AG04449 (cell line): ENCODE measurements around the gene SMC2.

ENCODE experiments used
- CTCF ChIA-PET: fragments of 350-600 bp; formaldehyde crosslinking; extraction: SDS; loops from one replicate; lab custom pipeline; 2021; ENCODE audit warnings: antibody characterized with exemption; lab: Yijun Ruan, JAX
- POLR2A ChIA-PET: fragments of 400-600, 350-600 bp; formaldehyde crosslinking; extraction: SDS; loops from one replicate; lab custom pipeline; 2020; ENCODE audit warnings: antibody characterized with exemption, inconsistent platforms; lab: Yijun Ruan, JAX
- DNase-seq: peaks from one replicate; pipeline ENCODE4 v3.0.0-alpha.2; 2010; ENCODE audit warnings: low read depth, low spot score
- H3K4me3 ChIP-seq: 2 replicates; pipeline ENCODE4 v1.5.1; 2011; ENCODE audit warnings: low read depth, mild to moderate bottlenecking, control low read depth, low read length
- CTCF ChIP-seq: IDR thresholded peaks from one replicate; pipeline ENCODE4 v1.5.1; 2011; ENCODE audit warnings: mild to moderate bottlenecking, moderate library complexity, low read length, control low read depth, inconsistent platforms; ENCODE audit not compliant: insufficient read depth; ENCODE audit errors: missing control alignments

Gene SMC2

GRCh38 chr9:104093647-104094533, at the start of gene SMC2:
Gene SMC2 (plus strand): TSS chr9:104094309. CDS start chr9:104095385, 1,076 bp downstream.
- TF ChIP-seq CTCF, result no peak
- peak; percentile 19 for DNase-seq
- peak within 1 kb of the TSS; percentile 74 for H3K4me3 ChIP-seq
- ChIA-PET CTCF (interaction anchor here (1.0 to 1.4 kb wide), 2 partner anchors 18 to 71 kb away, joined by 3 read pairs; no protein-coding TSS in a partner anchor), POLR2A (interaction anchor here (1.0 to 1.6 kb wide), 3 partner anchors 17 to 19 kb away, joined by 3 to 7 read pairs (median 6); no protein-coding TSS in a partner anchor)

- DNase-seq, result no peak
- no peak overlapping the region for H3K4me3 ChIP-seq
- POLR2A ChIA-PET, result no interaction called here
- CTCF ChIA-PET, result no interaction called here
- TF ChIP-seq CTCF, result no peak
These were observed 25.6 kb upstream of the SMC2 start for GRCh38 chr9:104068546-104068945.

GRCh38 chr9:104069288-104069687, 24.8 kb upstream of the SMC2 start:
- POLR2A ChIA-PET, result no interaction called here
- no peak overlapping the region for H3K4me3 ChIP-seq
- no peak for TF ChIP-seq CTCF
- DNase-seq, result no peak
- CTCF ChIA-PET, result no interaction called here

- DNase-seq, result no peak
- POLR2A ChIA-PET, result no interaction called here
- CTCF ChIA-PET, result no interaction called here
- no peak overlapping the region for H3K4me3 ChIP-seq
- no peak for TF ChIP-seq CTCF
These were observed 22.5 kb upstream of the SMC2 start for GRCh38 chr9:104071589-104071988.

GRCh38 chr9:104073098-104073769, 20.9 kb upstream of the SMC2 start:
- DNase-seq, result no peak
- ChIA-PET CTCF (no interaction called here), POLR2A (no interaction called here)
- no peak overlapping the region for H3K4me3 ChIP-seq
- TF ChIP-seq CTCF, result no peak

GRCh38 chr9:104073770-104074133, 20.4 kb upstream of the SMC2 start:
- no peak overlapping the region for H3K4me3 ChIP-seq
- ChIA-PET CTCF (no interaction called here), POLR2A (interaction anchor here (2.0 kb wide), 1 partner anchor 20 kb away, joined by 7 read pairs; the partner anchor contains the start of gene SMC2)
- DNase-seq, result no peak
- no peak for TF ChIP-seq CTCF
